ENCODE data around the gene PTPRQ.
A peak's percentile ranks its signal among the peaks of the same experiment; 100 is the strongest.
"Not testable (repeated sequence)": the region's sequence is repeated elsewhere in the genome, so short reads cannot be mapped to it uniquely, and the experiment has no call there.

Gene PTPRQ

DNA sequence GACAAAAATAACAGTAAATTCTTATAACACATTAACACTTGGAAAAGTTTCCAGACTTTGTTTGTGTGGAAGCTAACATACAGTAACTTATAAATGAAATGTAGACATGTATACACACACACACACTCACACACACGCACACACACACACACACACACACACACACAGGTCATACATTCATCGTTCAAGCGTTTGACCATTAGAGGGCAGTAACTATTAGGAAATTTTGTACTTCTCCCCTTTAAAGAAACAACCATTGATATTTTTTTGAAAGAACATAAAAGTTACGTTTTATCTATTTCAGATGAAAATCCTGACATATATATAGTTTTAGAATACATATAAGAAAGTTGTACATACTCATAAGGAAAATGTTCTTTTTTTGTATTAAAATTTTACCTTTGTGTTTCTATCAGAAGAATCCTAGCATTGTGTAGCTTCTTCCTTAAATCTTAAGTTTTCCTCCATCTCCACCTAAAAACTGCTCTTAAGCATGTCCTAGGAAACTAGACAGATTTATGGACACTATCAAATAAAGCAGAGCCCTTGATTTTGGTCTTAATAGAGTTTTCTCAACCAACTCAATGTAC lies 29.0 kb downstream of the PTPRQ start:
- DNase-seq (ENCODE audit: low read depth): peak; percentile 67

- DNase-seq (ENCODE audit: low read depth): not testable (repeated sequence)
Measured at GRCh38 chr12:80477521-80478145, 33.6 kb downstream of the PTPRQ start.

DNA sequence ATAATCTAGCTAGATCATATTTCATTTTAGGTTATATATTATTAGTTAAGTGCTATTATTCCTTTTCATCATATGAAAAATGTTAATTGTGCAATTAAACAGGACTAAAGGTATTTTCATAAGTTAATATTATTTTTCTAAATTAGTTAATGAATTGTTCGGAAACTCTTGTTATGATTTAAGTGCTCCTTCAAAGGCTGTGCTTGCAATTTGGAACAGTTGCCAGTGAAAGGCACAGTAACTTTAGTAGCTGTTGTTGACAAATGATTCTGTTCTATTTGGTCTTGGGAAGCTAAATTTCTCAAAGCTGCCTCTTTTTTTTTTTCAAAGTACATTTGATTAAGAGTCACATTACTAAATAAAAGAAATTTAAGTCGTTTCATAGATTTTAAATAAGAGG lies 40.7 kb downstream of the PTPRQ start:
- DNase-seq (ENCODE audit: low read depth): no peak

- no peak for DNase-seq (ENCODE audit: low read depth)
Measured at GRCh38 chr12:80485222-80485987, 41.4 kb downstream of the PTPRQ start.

- no peak for DNase-seq (ENCODE audit: low read depth)
Measured at GRCh38 chr12:80490329-80490728, 46.3 kb downstream of the PTPRQ start.

DNA sequence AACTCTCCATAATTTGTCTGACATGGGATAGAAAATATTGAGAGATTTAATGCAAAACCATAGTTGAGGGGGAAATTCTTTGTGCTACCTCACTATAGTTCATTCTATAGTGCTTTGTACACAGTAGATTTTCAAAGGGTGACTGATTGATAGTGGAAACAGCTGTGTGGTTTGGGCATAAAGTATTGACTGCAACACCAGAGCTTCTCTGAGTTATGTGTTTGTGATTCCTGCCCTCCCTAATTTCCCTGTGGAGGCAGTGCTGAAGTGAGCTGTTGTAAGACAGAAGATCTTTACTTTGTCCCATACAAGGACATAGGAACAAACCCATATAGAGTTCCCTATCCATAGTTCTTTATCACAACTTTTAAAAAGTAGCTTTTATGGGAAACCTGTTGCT lies 47.1 kb downstream of the PTPRQ start:
- no peak for DNase-seq (ENCODE audit: low read depth)

DNA sequence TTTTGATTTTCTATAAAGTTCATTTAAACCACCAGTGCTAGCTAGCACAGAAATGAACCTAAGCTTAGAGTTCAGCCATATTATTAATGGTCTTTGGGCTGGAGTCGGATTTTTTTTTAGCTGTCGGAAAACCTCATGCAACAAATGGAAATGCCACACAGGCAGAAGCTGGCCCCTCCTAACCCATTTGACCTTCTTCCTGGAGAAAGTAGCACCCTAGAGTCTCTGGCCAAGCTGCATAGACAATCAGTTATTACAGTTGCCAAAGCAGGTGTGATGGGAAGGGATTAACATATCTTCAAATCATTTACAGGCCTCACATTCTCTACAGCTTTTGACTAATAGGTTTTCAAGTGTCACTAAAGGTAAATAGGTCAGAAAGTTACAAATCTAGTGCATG lies 49.4 kb downstream of the PTPRQ start:
- no peak for DNase-seq (ENCODE audit: low read depth)

- no peak for DNase-seq (ENCODE audit: low read depth)
Measured at GRCh38 chr12:80494836-80495235, 50.8 kb downstream of the PTPRQ start.

GRCh38 chr12:80498059-80498728 lies 54.2 kb downstream of the PTPRQ start:
- DNase-seq (ENCODE audit: low read depth): no peak

GRCh38 chr12:80504389-80505163 lies 60.5 kb downstream of the PTPRQ start:
- no peak for DNase-seq (ENCODE audit: low read depth)

GRCh38 chr12:80509781-80510556 lies 65.9 kb downstream of the PTPRQ start:
- DNase-seq (ENCODE audit: low read depth): peak; percentile 44

DNA sequence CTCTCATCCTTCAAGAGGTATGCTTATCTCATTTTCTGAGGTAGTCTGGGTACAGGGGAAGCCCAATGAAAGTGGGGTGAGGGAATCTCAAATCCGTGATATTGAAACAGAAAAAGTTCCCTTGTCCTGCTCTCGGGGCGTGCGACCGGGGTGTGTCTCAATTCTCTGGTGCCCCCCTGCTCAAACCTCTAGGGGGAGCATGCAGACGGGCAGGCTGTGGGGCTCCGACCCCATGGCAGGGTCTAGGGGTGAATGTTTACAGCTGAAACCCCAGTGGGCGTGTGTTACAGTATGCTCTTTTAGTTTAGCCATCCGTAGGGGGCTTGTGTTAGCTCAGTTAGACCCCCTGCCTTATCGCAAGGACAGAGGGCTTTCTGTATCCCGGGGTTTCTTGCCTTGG lies 68.7 kb downstream of the PTPRQ start:
- no peak for DNase-seq (ENCODE audit: low read depth)

DNA sequence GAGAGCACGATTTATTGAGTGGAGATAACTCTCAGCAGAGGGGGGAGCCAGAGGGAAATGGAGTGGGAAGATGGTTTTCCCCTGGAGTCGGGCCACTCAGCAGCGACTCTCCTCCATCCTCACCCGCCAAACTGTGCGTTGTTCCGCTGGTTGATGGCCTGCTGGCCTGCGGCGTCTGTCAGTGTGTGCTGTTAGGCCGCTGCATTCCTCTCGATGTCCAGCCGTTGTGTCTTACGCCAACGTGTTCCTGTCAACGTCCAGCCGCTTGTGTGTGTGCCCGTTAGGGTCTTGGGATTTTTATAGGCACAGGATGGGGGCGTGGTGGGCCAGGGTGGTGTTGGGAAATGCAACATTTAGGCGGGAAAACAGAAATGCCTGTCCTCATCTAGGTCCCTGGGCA lies 69.2 kb downstream of the PTPRQ start:
- DNase-seq (ENCODE audit: low read depth): no peak

- DNase-seq (ENCODE audit: low read depth): no peak
Measured at GRCh38 chr12:80517655-80518054, 73.6 kb downstream of the PTPRQ start.

GRCh38 chr12:80531646-80532045 lies 87.6 kb downstream of the PTPRQ start:
- no peak for DNase-seq (ENCODE audit: low read depth)

DNA sequence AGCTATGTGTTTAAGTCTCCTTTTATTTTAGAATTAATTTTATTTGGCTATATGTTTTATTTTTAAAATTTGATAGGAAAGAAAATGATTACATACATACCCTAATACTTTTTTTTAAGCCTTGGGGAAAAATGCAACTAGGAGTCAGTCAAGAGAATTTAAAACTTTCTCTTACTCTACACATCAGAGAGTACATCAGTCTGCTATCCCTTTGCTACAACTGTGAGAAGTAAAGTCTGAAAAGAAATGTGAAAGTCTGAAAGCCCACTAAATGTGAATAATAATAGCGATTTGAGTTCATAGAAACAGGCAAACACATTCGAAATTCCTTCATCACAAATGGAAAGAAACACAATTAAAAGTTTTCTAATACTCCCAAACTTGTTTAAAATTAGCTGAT lies 95.0 kb downstream of the PTPRQ start:
- DNase-seq (ENCODE audit: low read depth): no peak

DNA sequence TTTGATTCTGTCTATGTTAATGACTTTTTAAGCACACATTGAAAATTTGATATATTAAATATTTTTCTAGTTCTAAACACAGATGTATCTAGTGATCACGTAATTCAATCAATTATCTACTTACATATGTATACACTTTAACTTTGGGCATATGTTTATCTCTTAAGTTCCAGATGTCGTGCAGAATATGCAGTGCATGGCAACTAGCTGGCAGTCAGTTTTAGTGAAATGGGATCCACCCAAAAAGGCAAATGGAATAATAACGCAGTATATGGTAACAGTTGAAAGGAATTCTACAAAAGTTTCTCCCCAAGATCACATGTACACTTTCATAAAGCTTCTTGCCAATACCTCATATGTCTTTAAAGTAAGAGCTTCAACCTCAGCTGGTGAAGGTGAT lies 105.3 kb downstream of the PTPRQ start:
- DNase-seq (ENCODE audit: low read depth): no peak

GRCh38 chr12:80551897-80552296 lies 107.9 kb downstream of the PTPRQ start:
- peak; percentile 91 for DNase-seq (ENCODE audit: low read depth)

DNA sequence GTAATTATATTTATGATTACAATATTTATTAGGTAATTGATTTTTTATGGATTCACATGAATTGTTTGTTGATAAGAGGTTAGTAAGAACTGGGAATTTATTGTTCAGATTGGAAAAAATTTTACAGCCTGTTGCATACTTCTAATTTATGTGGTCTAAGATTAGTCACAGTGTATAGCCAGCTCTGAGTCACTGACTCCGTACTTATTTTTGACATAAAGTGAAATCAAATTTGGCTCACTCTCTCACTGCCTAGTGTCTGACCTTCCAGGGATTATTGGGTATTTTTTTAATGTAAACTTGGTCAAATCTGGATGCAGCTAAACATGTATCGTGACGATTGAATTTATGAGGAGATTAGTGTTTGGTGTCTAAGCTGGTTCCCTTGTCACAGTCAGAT lies 109.3 kb downstream of the PTPRQ start:
- DNase-seq (ENCODE audit: low read depth): peak; percentile 77

- DNase-seq (ENCODE audit: low read depth): no peak
Measured at GRCh38 chr12:80556566-80556965, 112.5 kb downstream of the PTPRQ start.

DNA sequence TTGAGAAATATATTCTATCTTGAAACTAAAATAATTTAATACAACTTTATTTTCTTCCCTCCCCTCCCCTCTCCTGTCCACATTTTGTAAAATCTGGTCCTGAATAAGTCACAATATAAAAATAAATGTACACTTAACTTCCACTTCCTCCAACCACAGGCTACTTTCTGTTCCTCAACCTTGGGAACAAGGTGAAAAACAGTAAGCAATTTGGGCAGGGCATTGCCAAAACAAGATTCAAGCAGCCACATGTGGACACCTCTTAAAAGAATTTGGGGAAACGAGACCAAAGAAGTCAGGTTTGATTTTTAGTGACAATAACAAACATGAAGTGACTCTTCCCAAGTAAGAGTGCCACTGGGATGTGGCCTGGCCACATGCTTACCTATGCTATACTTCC lies 115.7 kb downstream of the PTPRQ start:
- DNase-seq (ENCODE audit: low read depth): no peak

All from non-pigmented ciliary epithelial cell (primary cell).